A549 (cell line): Measurements from ENCODE around the gene MAOB. TPM values are rescaled to one million over a fixed set of nuclear protein-coding genes. Genes with fewer than 3 reads are reported as not detected.
"Not testable (repeated sequence)": the region's sequence is repeated elsewhere in the genome, so short reads cannot be mapped to it uniquely, and the experiment has no call there.

Experiments used
- ATAC-seq, 2 experiments: fragments of 200-7000 bp in 1 of 2; fragments of >200 bp in 1 of 2; cut with Nextera tagmentation in 1 of 2; cut with Tn5 transposase in 1 of 2; 3 replicates each; pipeline versions ENCODE4 v1.8.0 to v1.9.1; 2018 to 2020; ENCODE audit warnings: mild to moderate bottlenecking in 1 of 2, moderate library complexity in 1 of 2
- CTCF ChIA-PET: fragments of 300-600 bp; sonication (Branson Sonifier 250); formaldehyde crosslinking; extraction: SDS; loops from one replicate; lab custom pipeline; 2021; ENCODE audit warnings: antibody characterized with exemption, inconsistent platforms; lab: Yijun Ruan, JAX
- POLR2A ChIA-PET: fragments of 350-600 bp; formaldehyde crosslinking; extraction: SDS; loops from one replicate; lab custom pipeline; 2021; ENCODE audit warnings: antibody characterized with exemption, inconsistent platforms; lab: Yijun Ruan, JAX
- DNase-seq, 2 experiments: peaks; one replicate each; pipeline versions ENCODE4 v3.0.0 to v3.0.0-alpha.2; 2011 to 2016; ENCODE audit warnings: low read depth in 1 of 2, low spot score in 1 of 2
- FAIRE-seq: peaks from 2 replicates; lab custom pipeline; 2011; peaks lifted over from hg19 to GRCh38; lab: Jason Lieb, UNC
- H3K27ac ChIP-seq, 2 experiments: fragments of >200 bp; sonication (Bioruptor Twin); formaldehyde crosslinking; 3 replicates each; pipeline ENCODE4 v1.5.1; 2016 to 2017
- H3K4me1 ChIP-seq: fragments of >200 bp; sonication (Bioruptor Twin); formaldehyde crosslinking; 3 replicates; pipeline ENCODE4 v1.6.1; 2016
- H3K4me2 ChIP-seq: fragments of >200 bp; sonication (Bioruptor Twin); formaldehyde crosslinking; 3 replicates; pipeline ENCODE4 v1.6.1; 2016
- H3K4me3 ChIP-seq: fragments of >200 bp; sonication (Bioruptor Twin); formaldehyde crosslinking; 3 replicates; pipeline ENCODE4 v1.5.1; 2016
- H3K9me3 ChIP-seq: fragments of >200 bp; sonication (Bioruptor Twin); formaldehyde crosslinking; 3 replicates; pipeline ENCODE4 v1.6.1; 2016
- CBX2 ChIP-seq: fragments of 200-600 bp; sonication (generic); IDR thresholded peaks from 2 replicates; pipeline ENCODE4 v1.6.1; 2016; ENCODE audit warnings: low read depth, mild to moderate bottlenecking, borderline replicate concordance
- CHD4 ChIP-seq: fragments of 200-600 bp; sonication (generic); IDR thresholded peaks from 2 replicates; pipeline ENCODE4 v1.6.1; 2016; ENCODE audit warnings: antibody characterized with exemption, mild to moderate bottlenecking, borderline replicate concordance
- ESRRA ChIP-seq: fragments of 150-350 bp; IDR thresholded peaks from 2 replicates; pipeline ENCODE4 v1.6.1; 2014; ENCODE audit warnings: mild to moderate bottlenecking, low read length, borderline replicate concordance
- FOSL2 ChIP-seq, 2 experiments: fragments of 450-650 bp in 1 of 2; fragments of >200 bp in 1 of 2; sonication (Bioruptor Twin) in 1 of 2; formaldehyde crosslinking; IDR thresholded peaks; 2 replicates each; pipeline versions ENCODE4 v1.5.0 to v1.6.1; 2016 to 2020; ENCODE audit warnings: mild to moderate bottlenecking in 1 of 2, moderate library complexity in 1 of 2
- HOXB5 ChIP-seq: fragments of 250-450 bp; sonication (Bioruptor Pico); IDR thresholded peaks from 2 replicates; pipeline ENCODE4 v1.5.0; 2020; ENCODE audit warnings: mild to moderate bottlenecking, moderate library complexity
- JUNB ChIP-seq: fragments of >200 bp; sonication (Bioruptor Twin); formaldehyde crosslinking; IDR thresholded peaks from 2 replicates; pipeline ENCODE4 v1.6.1; 2016
- MAZ ChIP-seq: fragments of 150-350 bp; IDR thresholded peaks from 2 replicates; pipeline ENCODE4 v1.6.1; 2014; ENCODE audit warnings: antibody characterized with exemption, low read depth, low read length, borderline replicate concordance
- MYC ChIP-seq: IDR thresholded peaks from 2 replicates; pipeline ENCODE4 v1.6.1; 2012; ENCODE audit warnings: mild to moderate bottlenecking, inconsistent platforms, low read length, improper control_type of control experiment, borderline replicate concordance
- PBX3 ChIP-seq: IDR thresholded peaks from 2 replicates; pipeline ENCODE4 v1.6.1; 2012
- PHF8 ChIP-seq: fragments of 200-600 bp; sonication (generic); IDR thresholded peaks from 2 replicates; pipeline ENCODE4 v1.6.1; 2016; ENCODE audit warnings: low read depth, mild to moderate bottlenecking, antibody characterized with exemption, moderate library complexity, borderline replicate concordance
- RARB ChIP-seq: fragments of 250-450 bp; sonication (Bioruptor Pico); IDR thresholded peaks from 2 replicates; pipeline ENCODE4 v1.8.0; 2021; ENCODE audit warnings: mild to moderate bottlenecking, moderate library complexity
- RFX5 ChIP-seq: fragments of 450-650 bp; IDR thresholded peaks from 2 replicates; pipeline ENCODE4 v1.7.1; 2014; ENCODE audit warnings: antibody characterized with exemption, mild to moderate bottlenecking, moderate library complexity
- RNF2 ChIP-seq: fragments of 200-600 bp; sonication (generic); IDR thresholded peaks from 2 replicates; pipeline ENCODE4 v1.6.1; 2016; ENCODE audit warnings: low read depth, mild to moderate bottlenecking, antibody characterized with exemption, moderate library complexity, borderline replicate concordance
- SMC3 ChIP-seq: fragments of >200 bp; sonication (Bioruptor Twin); formaldehyde crosslinking; IDR thresholded peaks from 3 replicates; pipeline ENCODE4 v1.6.1; 2018; ENCODE audit warnings: inconsistent platforms
- SREBF2 ChIP-seq: fragments of 450-650 bp; IDR thresholded peaks from 2 replicates; pipeline ENCODE4 v1.6.1; 2014; ENCODE audit warnings: mild to moderate bottlenecking, moderate library complexity
- USF2 ChIP-seq: fragments of 450-650 bp; IDR thresholded peaks from 2 replicates; pipeline ENCODE4 v1.6.1; 2014; ENCODE audit warnings: antibody characterized with exemption
- ZC3H11A ChIP-seq: fragments of 450-650 bp; IDR thresholded peaks from 2 replicates; pipeline ENCODE4 v1.6.1; 2014; ENCODE audit warnings: antibody characterized with exemption, mild to moderate bottlenecking
- ZFP36 ChIP-seq: fragments of 450-650 bp; IDR thresholded peaks from 2 replicates; pipeline ENCODE4 v1.6.1; 2014; ENCODE audit warnings: borderline replicate concordance; ENCODE audit not compliant: partially characterized antibody
- ZNF302 ChIP-seq: fragments of 250-450 bp; sonication (Bioruptor Pico); IDR thresholded peaks from 2 replicates; pipeline ENCODE4 v1.9.0; 2021; ENCODE audit warnings: inconsistent platforms, mild to moderate bottlenecking, moderate library complexity
- ZSCAN20 ChIP-seq: fragments of 250-450 bp; sonication (Bioruptor Pico); IDR thresholded peaks from 2 replicates; pipeline ENCODE4 v1.8.0; 2022; ENCODE audit warnings: mild to moderate bottlenecking, moderate library complexity
- WGBS: methylation state at CpG from one replicate; pipeline ENCODE4 v1.1.6; 2017; ENCODE audit errors: missing lambda C conversion rate; 5-methylcytosine and 5-hydroxymethylcytosine counted together
- polyA plus RNA-seq, 4 experiments: library from polyadenylated mRNA; depleted of rRNA in 3 of 4; stranded (reverse); fragments of >200 nt; fragmentation: RNase III in 1 of 4; extraction: RNeasy Plus Mini Kit Qiagen cat#74134 plus additional on column Dnase treatment in 1 of 4; gene quantifications; 2 replicates in 3 of 4; 3 replicates in 1 of 4; pipeline ENCODE4 v1.2.3, GENCODE V29; 2011 to 2017
- TF ChIP-seq, protein P1 (sequence below): IDR thresholded peaks from 2 replicates; pipeline ENCODE4 v1.6.1; 2012; ENCODE audit warnings: low read depth, borderline replicate concordance
- TF ChIP-seq, protein P2 (sequence below): fragments of >200 bp; sonication (Bioruptor Twin); formaldehyde crosslinking; IDR thresholded peaks from 3 replicates; pipeline ENCODE4 v1.5.1; 2016
- TF ChIP-seq, protein P3 (sequence below): fragments of 250-450 bp; sonication (Bioruptor Pico); IDR thresholded peaks from 2 replicates; pipeline ENCODE4 v1.5.0; 2021; ENCODE audit warnings: mild to moderate bottlenecking, moderate library complexity, borderline replicate concordance

MAOB gene
- polyA plus RNA-seq, 2 of the 4 experiments (the other 2 are of a cell fraction), result 0.05 to 0.35 TPM

- H3K4me2 ChIP-seq, H3K27ac ChIP-seq, POLR2A ChIA-PET, ATAC-seq, FAIRE-seq, DNase-seq, CTCF ChIA-PET, H3K4me1 ChIP-seq, H3K9me3 ChIP-seq, H3K4me3 ChIP-seq: not testable (repeated sequence)
- WGBS, result 29% methylated on average over 5 of the region's 5 CpGs
These were observed 157.0 kb downstream of the MAOB start for GRCh38 chrX:43725227-43725626.

DNA sequence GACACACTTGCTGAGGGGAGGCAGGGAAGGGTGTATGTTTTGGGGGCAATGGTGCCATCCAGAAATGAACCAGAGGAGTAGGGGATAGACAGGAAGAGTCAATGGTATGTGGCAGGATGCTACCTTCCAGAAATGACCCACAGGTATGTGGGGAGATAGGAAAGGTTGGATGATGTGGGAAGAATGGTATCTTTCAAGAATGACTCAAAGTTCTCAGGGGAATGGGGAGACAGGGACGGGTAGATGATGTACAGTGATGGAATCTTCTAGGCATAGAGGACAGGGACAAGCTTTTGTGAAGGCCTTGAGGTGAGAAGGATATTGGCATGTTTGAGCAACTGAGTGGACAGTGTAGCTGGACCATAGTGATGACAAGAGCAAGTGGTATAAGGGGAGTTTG, 161.3 kb downstream of the MAOB start:
- H3K9me3 ChIP-seq, result no peaks in the 10 kb centered on the region
- POLR2A ChIA-PET, result no interaction called here
- TF ChIP-seq ZC3H11A, result no peak
- TF ChIP-seq SREBF2, result no peak
- TF ChIP-seq JUNB, result no peak
- TF ChIP-seq, protein P1, sequence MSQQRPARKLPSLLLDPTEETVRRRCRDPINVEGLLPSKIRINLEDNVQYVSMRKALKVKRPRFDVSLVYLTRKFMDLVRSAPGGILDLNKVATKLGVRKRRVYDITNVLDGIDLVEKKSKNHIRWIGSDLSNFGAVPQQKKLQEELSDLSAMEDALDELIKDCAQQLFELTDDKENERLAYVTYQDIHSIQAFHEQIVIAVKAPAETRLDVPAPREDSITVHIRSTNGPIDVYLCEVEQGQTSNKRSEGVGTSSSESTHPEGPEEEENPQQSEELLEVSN, result no peak
- TF ChIP-seq SMC3, result no peak
- no peak for TF ChIP-seq ESRRA
- no peak for TF ChIP-seq USF2
- TF ChIP-seq ZFP36, result no peak
- TF ChIP-seq MYC, result no peak
- TF ChIP-seq CHD4, result no peak
- TF ChIP-seq ZNF302 (CRISPR knock-in tag), result no peak
- no peak for TF ChIP-seq FOSL2 (IDR thresholded peaks at IDR 0.05)
- no peak for TF ChIP-seq FOSL2 (CRISPR knock-in tag; IDR thresholded peaks at IDR 0.05)
- TF ChIP-seq HOXB5, result no peak
- TF ChIP-seq MAZ, result no peak
- WGBS, result 3% methylated on average over 1 of the region's 1 CpG
- FAIRE-seq (no peak), ATAC-seq (no peak), DNase-seq (no peak)
- H3K4me2 ChIP-seq, result no peak overlapping the region
- H3K4me3 ChIP-seq, result no peak overlapping the region
- no peak overlapping the region for H3K27ac ChIP-seq
- no peaks in the 10 kb centered on the region for H3K4me1 ChIP-seq
- CTCF ChIA-PET, result no interaction called here

- POLR2A ChIA-PET, result no interaction called here
- no peaks in the 10 kb centered on the region for H3K4me1 ChIP-seq
- DNase-seq (no peak), ATAC-seq (no peak), FAIRE-seq (no peak)
- no peak overlapping the region for H3K4me3 ChIP-seq
- H3K4me2 ChIP-seq, result no peak overlapping the region
- TF ChIP-seq PBX3 (no peak), RNF2 (no peak), CBX2 (no peak), RARB (CRISPR knock-in tag) (no peak)
- no peak overlapping the region for H3K27ac ChIP-seq
- H3K9me3 ChIP-seq, result no peaks in the 10 kb centered on the region
- CTCF ChIA-PET, result no interaction called here
- 34% methylated on average over 3 of the region's 3 CpGs for WGBS
These were observed 162.2 kb downstream of the MAOB start for GRCh38 chrX:43720082-43720481.

DNA sequence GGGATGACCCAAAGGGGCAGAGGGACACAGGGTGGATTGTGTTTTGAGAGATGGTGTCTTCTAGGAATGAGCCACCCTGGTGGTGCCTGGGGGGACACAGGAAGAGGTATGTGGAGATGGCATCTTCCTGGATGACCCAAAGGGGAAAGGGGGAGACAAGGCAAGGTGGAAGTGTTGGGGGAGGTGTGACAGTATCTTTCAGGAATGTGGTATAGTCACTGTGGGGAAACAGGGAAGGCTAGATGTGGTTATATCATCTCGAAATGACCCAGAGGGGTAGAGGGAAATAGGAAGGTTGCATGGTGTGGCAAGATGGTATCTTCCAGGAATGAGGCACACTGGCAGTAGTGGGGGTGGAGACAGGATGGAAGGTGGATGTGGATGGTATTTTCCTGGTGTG, 163.3 kb downstream of the MAOB start:
- TF ChIP-seq, protein P2, sequence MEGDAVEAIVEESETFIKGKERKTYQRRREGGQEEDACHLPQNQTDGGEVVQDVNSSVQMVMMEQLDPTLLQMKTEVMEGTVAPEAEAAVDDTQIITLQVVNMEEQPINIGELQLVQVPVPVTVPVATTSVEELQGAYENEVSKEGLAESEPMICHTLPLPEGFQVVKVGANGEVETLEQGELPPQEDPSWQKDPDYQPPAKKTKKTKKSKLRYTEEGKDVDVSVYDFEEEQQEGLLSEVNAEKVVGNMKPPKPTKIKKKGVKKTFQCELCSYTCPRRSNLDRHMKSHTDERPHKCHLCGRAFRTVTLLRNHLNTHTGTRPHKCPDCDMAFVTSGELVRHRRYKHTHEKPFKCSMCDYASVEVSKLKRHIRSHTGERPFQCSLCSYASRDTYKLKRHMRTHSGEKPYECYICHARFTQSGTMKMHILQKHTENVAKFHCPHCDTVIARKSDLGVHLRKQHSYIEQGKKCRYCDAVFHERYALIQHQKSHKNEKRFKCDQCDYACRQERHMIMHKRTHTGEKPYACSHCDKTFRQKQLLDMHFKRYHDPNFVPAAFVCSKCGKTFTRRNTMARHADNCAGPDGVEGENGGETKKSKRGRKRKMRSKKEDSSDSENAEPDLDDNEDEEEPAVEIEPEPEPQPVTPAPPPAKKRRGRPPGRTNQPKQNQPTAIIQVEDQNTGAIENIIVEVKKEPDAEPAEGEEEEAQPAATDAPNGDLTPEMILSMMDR, result no peak
- TF ChIP-seq, protein P3, sequence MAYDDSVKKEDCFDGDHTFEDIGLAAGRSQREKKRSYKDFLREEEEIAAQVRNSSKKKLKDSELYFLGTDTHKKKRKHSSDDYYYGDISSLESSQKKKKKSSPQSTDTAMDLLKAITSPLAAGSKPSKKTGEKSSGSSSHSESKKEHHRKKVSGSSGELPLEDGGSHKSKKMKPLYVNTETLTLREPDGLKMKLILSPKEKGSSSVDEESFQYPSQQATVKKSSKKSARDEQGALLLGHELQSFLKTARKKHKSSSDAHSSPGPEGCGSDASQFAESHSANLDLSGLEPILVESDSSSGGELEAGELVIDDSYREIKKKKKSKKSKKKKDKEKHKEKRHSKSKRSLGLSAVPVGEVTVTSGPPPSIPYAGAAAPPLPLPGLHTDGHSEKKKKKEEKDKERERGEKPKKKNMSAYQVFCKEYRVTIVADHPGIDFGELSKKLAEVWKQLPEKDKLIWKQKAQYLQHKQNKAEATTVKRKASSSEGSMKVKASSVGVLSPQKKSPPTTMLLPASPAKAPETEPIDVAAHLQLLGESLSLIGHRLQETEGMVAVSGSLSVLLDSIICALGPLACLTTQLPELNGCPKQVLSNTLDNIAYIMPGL (CRISPR knock-in tag), result no peak
- TF ChIP-seq ZSCAN20, result no peak
- no peak for TF ChIP-seq PHF8
- no peak for TF ChIP-seq RFX5
- ChIA-PET POLR2A (no interaction called here), CTCF (no interaction called here)
- WGBS, result 19% methylated on average over 1 of the region's 1 CpG
- Histone ChIP-seq H3K27ac (no peak overlapping the region), H3K4me1 (no peaks in the 10 kb centered on the region), H3K4me3 (no peak overlapping the region), H3K9me3 (no peaks in the 10 kb centered on the region), H3K4me2 (no peak overlapping the region)
- no peak for ATAC-seq
- no peak for DNase-seq
- FAIRE-seq, result no peak
